Measurements from ENCODE around the gene MBD3.

The MBD3 gene

GRCh38 chr19:1630012-1630411 lies 37.3 kb upstream of the MBD3 start:
- peaks cover 10 to 20% of the 10 kb centered on the region in 2 donors for H3K36me3 ChIP-seq (ENCODE audit: control insufficient read depth in 2 of 2, insufficient read depth in 2 of 2, low read length in 2 of 2)
- H3K9me3 ChIP-seq (ENCODE audit: control insufficient read depth in 2 of 2, low read length in 2 of 2): no peaks in the 10 kb centered on the region
- H3K27me3 ChIP-seq (ENCODE audit: control insufficient read depth in 2 of 2, insufficient read depth in 2 of 2, low read length in 2 of 2): no peaks in the 10 kb centered on the region
- H3K9ac ChIP-seq (ENCODE audit: low read depth in 1 of 2, low read length in 2 of 2): no peak overlapping the region
- no peak overlapping the region for H3K4me3 ChIP-seq (ENCODE audit: low read length in 2 of 2)
- H3K27ac ChIP-seq (ENCODE audit: low read depth in 2 of 2, low read length in 2 of 2): no peak overlapping the region
- peaks cover 6 to 16% of the 10 kb centered on the region in 2 donors for H3K4me1 ChIP-seq (ENCODE audit: control insufficient read depth in 2 of 2, insufficient read depth in 2 of 2, low read length in 2 of 2)

GRCh38 chr19:1629256-1629808 lies 36.7 kb upstream of the MBD3 start:
- peaks cover 7 to 18% of the 10 kb centered on the region in 2 donors for H3K36me3 ChIP-seq (ENCODE audit: control insufficient read depth in 2 of 2, insufficient read depth in 2 of 2, low read length in 2 of 2)
- H3K27ac ChIP-seq (ENCODE audit: low read depth in 2 of 2, low read length in 2 of 2): no peak overlapping the region
- no peak overlapping the region for H3K9ac ChIP-seq (ENCODE audit: low read depth in 1 of 2, low read length in 2 of 2)
- peaks cover 6 to 16% of the 10 kb centered on the region in 2 donors for H3K4me1 ChIP-seq (ENCODE audit: control insufficient read depth in 2 of 2, insufficient read depth in 2 of 2, low read length in 2 of 2)
- H3K9me3 ChIP-seq (ENCODE audit: control insufficient read depth in 2 of 2, low read length in 2 of 2): no peaks in the 10 kb centered on the region
- H3K4me3 ChIP-seq (ENCODE audit: low read length in 2 of 2): no peak overlapping the region
- H3K27me3 ChIP-seq (ENCODE audit: control insufficient read depth in 2 of 2, insufficient read depth in 2 of 2, low read length in 2 of 2): no peaks in the 10 kb centered on the region

DNA sequence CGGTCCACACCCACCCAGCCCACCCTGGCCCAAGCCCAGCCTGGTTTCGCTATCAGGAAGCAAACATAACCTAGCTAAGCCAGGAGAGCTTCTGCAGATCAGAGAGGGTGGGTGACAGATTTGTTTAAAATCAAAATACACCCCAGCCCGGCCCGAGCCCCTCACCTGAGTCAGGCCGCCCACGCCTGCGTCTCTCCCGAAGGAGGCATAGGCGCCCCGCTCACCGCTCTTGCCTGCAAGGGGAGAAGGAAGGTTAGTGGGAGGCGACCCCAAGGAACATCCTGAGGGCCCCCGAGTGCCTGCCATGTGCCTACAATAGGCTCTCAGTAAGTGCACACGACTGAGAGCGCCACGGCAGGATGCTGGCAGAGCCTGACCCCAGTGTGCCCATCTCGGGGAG lies 34.5 kb upstream of the MBD3 start:
- Histone ChIP-seq H3K27me3 (ENCODE audit: control insufficient read depth in 2 of 2, insufficient read depth in 2 of 2, low read length in 2 of 2) (no peaks in the 10 kb centered on the region), H3K9ac (ENCODE audit: low read depth in 1 of 2, low read length in 2 of 2) (no peak overlapping the region), H3K9me3 (ENCODE audit: control insufficient read depth in 2 of 2, low read length in 2 of 2) (no peaks in the 10 kb centered on the region), H3K27ac (ENCODE audit: low read depth in 2 of 2, low read length in 2 of 2) (no peak overlapping the region), H3K36me3 (ENCODE audit: control insufficient read depth in 2 of 2, insufficient read depth in 2 of 2, low read length in 2 of 2) (peaks cover 15 to 23% of the 10 kb centered on the region in 2 donors), H3K4me3 (ENCODE audit: low read length in 2 of 2) (no peak overlapping the region), H3K4me1 (ENCODE audit: control insufficient read depth in 2 of 2, insufficient read depth in 2 of 2, low read length in 2 of 2) (peaks cover 0 to 1% of the 10 kb centered on the region in 2 donors)

DNA sequence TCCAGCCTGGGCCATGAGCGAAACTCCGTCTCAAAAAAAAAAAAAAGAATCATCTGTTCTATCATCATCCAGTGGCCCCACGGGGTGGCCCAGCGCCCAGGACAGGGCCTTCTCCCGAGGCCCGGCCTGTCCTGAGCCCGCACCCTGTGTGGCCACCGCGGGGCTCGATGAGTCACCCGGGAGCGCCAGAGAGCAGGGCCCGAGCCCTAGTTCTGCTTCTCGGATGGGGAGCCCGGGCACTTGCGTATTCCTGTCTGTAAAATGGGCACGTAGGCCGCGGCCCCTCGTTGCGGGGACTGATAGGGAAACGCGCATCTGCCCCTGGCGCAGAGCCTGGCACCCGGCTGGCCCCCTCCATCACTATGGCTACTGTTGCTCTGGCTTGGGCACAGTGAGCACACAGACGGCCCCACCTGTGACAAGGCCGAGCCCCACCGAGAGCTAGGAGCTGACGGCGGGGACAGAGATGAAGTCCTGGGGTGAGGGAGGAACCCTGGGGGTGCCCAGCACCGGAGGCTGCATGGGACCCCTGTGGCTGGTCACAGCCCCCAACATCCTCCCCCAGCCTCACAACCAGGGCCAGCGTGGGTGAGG lies 33.8 kb upstream of the MBD3 start:
- Histone ChIP-seq H3K9ac (ENCODE audit: low read depth in 1 of 2, low read length in 2 of 2) (no peak overlapping the region), H3K4me3 (ENCODE audit: low read length in 2 of 2) (no peak overlapping the region), H3K36me3 (ENCODE audit: control insufficient read depth in 2 of 2, insufficient read depth in 2 of 2, low read length in 2 of 2) (peaks cover 11 to 20% of the 10 kb centered on the region in 2 donors), H3K9me3 (ENCODE audit: control insufficient read depth in 2 of 2, low read length in 2 of 2) (no peaks in the 10 kb centered on the region), H3K27ac (ENCODE audit: low read depth in 2 of 2, low read length in 2 of 2) (no peak overlapping the region), H3K4me1 (ENCODE audit: control insufficient read depth in 2 of 2, insufficient read depth in 2 of 2, low read length in 2 of 2) (no peaks in the 10 kb centered on the region), H3K27me3 (ENCODE audit: control insufficient read depth in 2 of 2, insufficient read depth in 2 of 2, low read length in 2 of 2) (no peaks in the 10 kb centered on the region)

GRCh38 chr19:1624458-1624857 lies 31.8 kb upstream of the MBD3 start:
- Histone ChIP-seq H3K9me3 (ENCODE audit: control insufficient read depth in 2 of 2, low read length in 2 of 2) (no peaks in the 10 kb centered on the region), H3K4me3 (ENCODE audit: low read length in 2 of 2) (no peak overlapping the region), H3K9ac (ENCODE audit: low read depth in 1 of 2, low read length in 2 of 2) (no peak overlapping the region), H3K27ac (ENCODE audit: low read depth in 2 of 2, low read length in 2 of 2) (no peak overlapping the region), H3K27me3 (ENCODE audit: control insufficient read depth in 2 of 2, insufficient read depth in 2 of 2, low read length in 2 of 2) (no peaks in the 10 kb centered on the region), H3K4me1 (ENCODE audit: control insufficient read depth in 2 of 2, insufficient read depth in 2 of 2, low read length in 2 of 2) (no peaks in the 10 kb centered on the region), H3K36me3 (ENCODE audit: control insufficient read depth in 2 of 2, insufficient read depth in 2 of 2, low read length in 2 of 2) (peaks cover 18 to 26% of the 10 kb centered on the region in 2 donors)

GRCh38 chr19:1622541-1622940 lies 29.9 kb upstream of the MBD3 start:
- Histone ChIP-seq H3K27me3 (ENCODE audit: control insufficient read depth in 2 of 2, insufficient read depth in 2 of 2, low read length in 2 of 2) (no peaks in the 10 kb centered on the region), H3K27ac (ENCODE audit: low read depth in 2 of 2, low read length in 2 of 2) (no peak overlapping the region), H3K4me3 (ENCODE audit: low read length in 2 of 2) (no peak overlapping the region), H3K9me3 (ENCODE audit: control insufficient read depth in 2 of 2, low read length in 2 of 2) (no peaks in the 10 kb centered on the region), H3K9ac (ENCODE audit: low read depth in 1 of 2, low read length in 2 of 2) (no peak overlapping the region), H3K36me3 (ENCODE audit: control insufficient read depth in 2 of 2, insufficient read depth in 2 of 2, low read length in 2 of 2) (peaks cover 25 to 29% of the 10 kb centered on the region in 2 donors), H3K4me1 (ENCODE audit: control insufficient read depth in 2 of 2, insufficient read depth in 2 of 2, low read length in 2 of 2) (no peaks in the 10 kb centered on the region)

GRCh38 chr19:1622007-1622406 lies 29.3 kb upstream of the MBD3 start:
- Histone ChIP-seq H3K27me3 (ENCODE audit: control insufficient read depth in 2 of 2, insufficient read depth in 2 of 2, low read length in 2 of 2) (no peaks in the 10 kb centered on the region), H3K4me1 (ENCODE audit: control insufficient read depth in 2 of 2, insufficient read depth in 2 of 2, low read length in 2 of 2) (no peaks in the 10 kb centered on the region), H3K36me3 (ENCODE audit: control insufficient read depth in 2 of 2, insufficient read depth in 2 of 2, low read length in 2 of 2) (peaks cover 25 to 29% of the 10 kb centered on the region in 2 donors), H3K9ac (ENCODE audit: low read depth in 1 of 2, low read length in 2 of 2) (no peak overlapping the region), H3K27ac (ENCODE audit: low read depth in 2 of 2, low read length in 2 of 2) (no peak overlapping the region), H3K4me3 (ENCODE audit: low read length in 2 of 2) (no peak overlapping the region), H3K9me3 (ENCODE audit: control insufficient read depth in 2 of 2, low read length in 2 of 2) (no peaks in the 10 kb centered on the region)

- no peaks in the 10 kb centered on the region for H3K9me3 ChIP-seq (ENCODE audit: control insufficient read depth in 2 of 2, low read length in 2 of 2)
- H3K9ac ChIP-seq (ENCODE audit: low read depth in 1 of 2, low read length in 2 of 2): no peak overlapping the region
- H3K4me3 ChIP-seq (ENCODE audit: low read length in 2 of 2): no peak overlapping the region
- H3K27me3 ChIP-seq (ENCODE audit: control insufficient read depth in 2 of 2, insufficient read depth in 2 of 2, low read length in 2 of 2): no peaks in the 10 kb centered on the region
- H3K4me1 ChIP-seq (ENCODE audit: control insufficient read depth in 2 of 2, insufficient read depth in 2 of 2, low read length in 2 of 2): no peaks in the 10 kb centered on the region
- peaks cover 23 to 29% of the 10 kb centered on the region in 2 donors for H3K36me3 ChIP-seq (ENCODE audit: control insufficient read depth in 2 of 2, insufficient read depth in 2 of 2, low read length in 2 of 2)
- no peak overlapping the region for H3K27ac ChIP-seq (ENCODE audit: low read depth in 2 of 2, low read length in 2 of 2)
Observed at GRCh38 chr19:1621574-1621973, 28.9 kb upstream of the MBD3 start.

- Histone ChIP-seq H3K36me3 (ENCODE audit: control insufficient read depth in 2 of 2, insufficient read depth in 2 of 2, low read length in 2 of 2) (peaks cover 23 to 29% of the 10 kb centered on the region in 2 donors), H3K9me3 (ENCODE audit: control insufficient read depth in 2 of 2, low read length in 2 of 2) (no peaks in the 10 kb centered on the region), H3K4me1 (ENCODE audit: control insufficient read depth in 2 of 2, insufficient read depth in 2 of 2, low read length in 2 of 2) (no peaks in the 10 kb centered on the region), H3K4me3 (ENCODE audit: low read length in 2 of 2) (no peak overlapping the region), H3K9ac (ENCODE audit: low read depth in 1 of 2, low read length in 2 of 2) (no peak overlapping the region), H3K27ac (ENCODE audit: low read depth in 2 of 2, low read length in 2 of 2) (no peak overlapping the region), H3K27me3 (ENCODE audit: control insufficient read depth in 2 of 2, insufficient read depth in 2 of 2, low read length in 2 of 2) (no peaks in the 10 kb centered on the region)
Observed at GRCh38 chr19:1621021-1621420, 28.4 kb upstream of the MBD3 start.

DNA sequence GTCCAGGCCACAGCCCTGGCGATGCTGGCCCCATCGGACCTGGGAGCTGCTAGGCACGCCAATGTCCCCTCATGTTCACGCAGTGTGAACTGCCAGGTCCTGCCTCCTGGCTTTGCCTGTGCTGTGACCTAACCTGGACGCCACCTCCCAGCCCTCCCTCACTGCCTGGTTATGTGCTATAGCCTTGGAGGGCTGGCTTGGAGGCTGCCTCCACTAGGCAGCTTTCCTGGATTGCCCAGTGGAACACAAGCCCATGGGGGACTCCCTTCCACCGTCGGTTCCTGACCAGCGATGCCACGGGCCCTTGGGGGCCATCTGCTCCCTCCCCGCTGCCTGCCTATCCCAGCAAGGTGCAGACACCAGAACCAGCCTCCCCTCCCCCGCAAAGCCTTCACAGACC lies 27.8 kb upstream of the MBD3 start:
- H3K36me3 ChIP-seq (ENCODE audit: control insufficient read depth in 2 of 2, insufficient read depth in 2 of 2, low read length in 2 of 2): peaks cover 23 to 30% of the 10 kb centered on the region in 2 donors
- H3K9me3 ChIP-seq (ENCODE audit: control insufficient read depth in 2 of 2, low read length in 2 of 2): no peaks in the 10 kb centered on the region
- H3K27ac ChIP-seq (ENCODE audit: low read depth in 2 of 2, low read length in 2 of 2): no peak overlapping the region

More for the DNA sequence above, 27.8 kb upstream of the MBD3 start:
- Histone ChIP-seq H3K9ac (ENCODE audit: low read depth in 1 of 2, low read length in 2 of 2) (no peak overlapping the region), H3K4me3 (ENCODE audit: low read length in 2 of 2) (no peak overlapping the region), H3K27me3 (ENCODE audit: control insufficient read depth in 2 of 2, insufficient read depth in 2 of 2, low read length in 2 of 2) (no peaks in the 10 kb centered on the region), H3K4me1 (ENCODE audit: control insufficient read depth in 2 of 2, insufficient read depth in 2 of 2, low read length in 2 of 2) (no peaks in the 10 kb centered on the region)
